Testis (tissue), 2 donors: ENCODE data around the gene SSBP1.

Experiments used
- CTCF ChIP-seq, 3 experiments: fragments of 450-650 bp in 2 of 3; fragments of 200-600 bp in 1 of 3; sonication (generic) in 1 of 3; IDR thresholded peaks; one replicate each; pipeline ENCODE4 v1.5.1; 2016 to 2019; ENCODE audit warnings: antibody characterized with exemption in 3 of 3, mild to moderate bottlenecking in 2 of 3, moderate library complexity in 1 of 3
- POLR2A ChIP-seq: fragments of 450-650 bp; IDR thresholded peaks from one replicate; pipeline ENCODE4 v1.6.1; 2017; ENCODE audit warnings: antibody characterized with exemption, mild to moderate bottlenecking, moderate library complexity

- no peak for TF ChIP-seq CTCF (IDR thresholded peaks at IDR 0.05)
- TF ChIP-seq POLR2A, result no peak
Measured at GRCh38 chr7:141789917-141790316, 51.8 kb downstream of the SSBP1 start, which contains the start of gene TAS2R5.
